Measurements from ENCODE around the gene SERPINA4. TPM values are rescaled to one million over a fixed set of nuclear protein-coding genes. Genes with fewer than 3 reads are reported as not detected.

The SERPINA4 gene
- total and polyA plus RNA-seq, 2 of the 13 experiments (the other 11 are each of a cell fraction or from before 2014, with no cell fraction given) = 39.1 to 57.8 TPM

GRCh38 chr14:94593749-94594431, 32.6 kb downstream of the SERPINA4 start (continued):
- TF ChIP-seq ZBTB14 (CRISPR knock-in tag; IDR thresholded peaks at IDR 0.05) (no peak), RFX1 (IDR thresholded peaks at IDR 0.05) (no peak), E2F2 (CRISPR knock-in tag; IDR thresholded peaks at IDR 0.05; ENCODE audit: borderline replicate concordance) (0 out of 2 replicates have a peak, but pooled peaks have one; percentile 21), ZNF280D (CRISPR knock-in tag; IDR thresholded peaks at IDR 0.05) (peak; percentile 98), BHLHE40 (IDR thresholded peaks at IDR 0.05; ENCODE audit: low read length) (peak; percentile 68), WIZ (CRISPR knock-in tag; IDR thresholded peaks at IDR 0.05) (no peak), ZNF777 (CRISPR knock-in tag; IDR thresholded peaks at IDR 0.05) (0 out of 2 replicates have a peak, but pooled peaks have one; percentile 33), ZSCAN22 (CRISPR knock-in tag; IDR thresholded peaks at IDR 0.05) (peak; percentile 64; the same call in 1 of the 2 replicates), IRF2 (CRISPR knock-in tag; IDR thresholded peaks at IDR 0.05) (peak; percentile 98), SP140L (CRISPR knock-in tag; IDR thresholded peaks at IDR 0.05; ENCODE audit: borderline replicate concordance) (no peak), SNAI1 (CRISPR knock-in tag; IDR thresholded peaks at IDR 0.05; ENCODE audit: borderline replicate concordance) (peak; percentile 62; the same call in 1 of the 2 replicates), PHB2 (IDR thresholded peaks at IDR 0.05; ENCODE audit: partially characterized antibody) (no peak), ZNF770 (CRISPR knock-in tag; IDR thresholded peaks at IDR 0.05) (peak; percentile 21; the same call in 1 of the 2 replicates), ARNT (IDR thresholded peaks at IDR 0.05) (no peak), HNF4G (IDR thresholded peaks at IDR 0.05; ENCODE audit: borderline replicate concordance, low read depth, low read length) (peak; percentile 100), HNF4G (CRISPR knock-in tag; IDR thresholded peaks at IDR 0.05; ENCODE audit: borderline replicate concordance, low read depth) (peak; percentile 99), REL (CRISPR knock-in tag; conservative IDR thresholded peaks at IDR 0.05) (no peak), POLR2G (IDR thresholded peaks at IDR 0.05; ENCODE audit: low read depth, low read length) (peak; percentile 76), ZNF766 (CRISPR knock-in tag; IDR thresholded peaks at IDR 0.05; ENCODE audit: borderline replicate concordance) (peak; percentile 55; the same call in 1 of the 2 replicates), FOXO1 (CRISPR knock-in tag; IDR thresholded peaks at IDR 0.05) (peak; percentile 100), FOXJ3 (CRISPR knock-in tag; IDR thresholded peaks at IDR 0.05; ENCODE audit: borderline replicate concordance) (peak; percentile 100), KLF11 (CRISPR knock-in tag; IDR thresholded peaks at IDR 0.05) (peak; percentile 94; the same call in 1 of the 2 replicates), TCF12 (IDR thresholded peaks at IDR 0.05) (no peak), TCF12 (CRISPR knock-in tag; IDR thresholded peaks at IDR 0.05) (peak; percentile 99)

Data from HepG2 (cell line).